Stimulated activated CD4-positive, alpha-beta T cell treated with anti-CD3 and anti-CD28 coated beads, Interleukin-12 subunit alpha, Interleukin-12 subunit beta, amount 100 ng/mL, for 4 hours (primary cell): ENCODE data around the gene SNX33.
"Not testable (repeated sequence)": the region's sequence is repeated elsewhere in the genome, so short reads cannot be mapped to it uniquely, and the experiment has no call there.

Source experiments
- DNase-seq: peaks from one replicate; pipeline ENCODE4 v3.0.0-alpha.2; 2020

SNX33 gene

DNA sequence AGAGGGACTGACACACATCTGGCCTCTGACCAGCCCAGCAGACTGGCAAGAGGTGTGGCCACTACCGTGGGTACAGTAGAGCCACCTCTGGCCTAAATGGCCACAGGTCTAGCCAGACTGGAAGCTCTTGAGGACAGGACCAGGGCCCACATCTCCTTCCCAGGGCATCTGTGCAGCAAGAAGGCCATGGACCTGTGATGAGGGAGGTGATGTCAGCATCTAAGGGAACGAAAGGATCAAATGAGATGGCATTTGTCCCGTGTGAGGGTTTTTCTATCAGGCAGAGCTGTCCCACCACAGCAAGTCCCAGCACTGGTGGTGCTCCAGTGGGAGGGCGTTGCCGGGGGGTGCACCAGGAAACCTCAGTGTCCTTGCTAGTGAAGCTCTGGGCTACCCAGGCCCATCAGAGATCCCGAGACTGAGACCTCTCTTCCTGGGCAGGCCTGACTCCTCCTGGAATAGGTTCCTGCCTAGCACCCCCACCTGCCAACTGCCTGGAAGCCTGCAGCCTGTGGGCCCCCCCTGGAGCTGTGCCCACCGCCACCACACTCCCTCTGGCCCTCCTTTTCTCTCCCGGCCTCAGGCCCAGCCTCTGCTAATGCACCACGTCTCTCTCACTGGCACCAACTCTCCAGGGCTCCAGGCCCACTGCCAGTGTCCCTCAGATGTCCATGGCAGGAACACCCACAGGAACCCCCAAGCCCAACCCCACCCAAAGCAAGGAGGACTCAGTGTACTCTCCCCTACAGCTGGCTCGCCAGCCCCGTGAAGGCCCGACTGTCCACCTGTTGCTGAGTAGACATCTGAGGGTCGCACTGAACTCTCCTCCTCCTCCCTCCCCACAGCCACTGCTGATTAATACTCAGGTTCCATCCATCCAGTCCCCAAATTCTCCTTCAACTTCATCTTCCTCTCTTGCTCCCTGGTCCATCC, 53.6 kb downstream of the SNX33 start:
- not testable (repeated sequence) for DNase-seq

DNA sequence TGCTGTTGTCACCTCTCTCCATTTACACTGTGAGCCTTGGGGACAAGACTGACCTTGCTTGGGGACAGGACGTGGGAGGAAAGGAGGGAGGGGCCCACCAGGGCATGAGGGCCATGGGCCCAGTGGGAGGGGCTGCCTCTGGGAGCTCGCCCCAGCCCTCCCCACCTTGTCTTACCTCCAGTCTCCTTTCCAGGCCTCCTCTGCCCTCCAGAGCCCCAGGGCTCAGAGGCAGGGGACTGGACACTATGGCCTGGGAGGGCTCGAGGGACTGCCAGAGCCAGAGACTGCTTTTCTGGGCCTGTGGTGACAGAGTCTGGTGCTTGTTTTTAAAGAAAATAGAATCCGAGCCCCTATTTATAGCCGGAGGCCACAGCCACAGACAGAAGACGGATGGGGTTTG, 54.7 kb downstream of the SNX33 start:
- DNase-seq = no peak

DNA sequence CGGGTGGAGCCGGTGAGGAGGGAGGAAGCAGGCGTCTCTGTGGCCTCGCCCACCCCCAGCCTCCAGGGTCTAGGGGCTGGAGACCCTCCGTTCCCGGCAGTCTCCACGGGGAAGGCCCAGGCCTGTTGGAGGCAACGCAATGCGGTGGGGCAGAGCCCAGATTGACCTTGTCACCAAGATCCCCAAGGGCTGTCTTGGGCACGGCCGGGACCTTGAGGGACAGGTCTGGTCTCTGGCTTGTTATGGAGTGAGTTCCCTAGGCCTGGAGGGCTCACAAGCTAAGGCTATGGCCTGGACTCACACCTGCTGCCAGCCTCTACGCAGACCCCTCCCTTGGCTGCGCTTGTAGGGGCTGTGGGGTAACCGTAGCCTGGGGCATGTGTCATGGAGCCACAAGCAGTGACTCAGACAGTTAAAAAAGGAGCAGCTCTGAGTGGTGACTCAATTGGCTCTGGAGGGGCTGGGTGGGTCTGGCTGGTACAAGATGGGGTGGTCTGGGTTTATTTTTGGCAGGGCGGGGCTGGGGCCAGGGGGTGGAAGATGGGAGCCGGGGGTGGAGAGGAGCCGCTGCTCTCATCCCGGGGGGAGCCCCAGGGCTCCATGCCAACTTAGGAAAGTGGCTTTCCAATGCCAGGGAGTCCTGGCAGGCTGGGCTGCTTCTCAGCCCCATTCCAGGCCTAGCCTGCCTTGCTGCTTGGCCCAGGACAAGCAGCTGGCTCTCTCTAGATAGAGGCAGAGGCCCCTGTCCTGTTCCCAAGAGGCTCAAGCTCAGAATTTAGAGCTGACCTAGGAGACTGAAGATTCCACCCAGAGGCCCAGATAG, 55.9 kb downstream of the SNX33 start:
- DNase-seq = not testable (repeated sequence)

DNA sequence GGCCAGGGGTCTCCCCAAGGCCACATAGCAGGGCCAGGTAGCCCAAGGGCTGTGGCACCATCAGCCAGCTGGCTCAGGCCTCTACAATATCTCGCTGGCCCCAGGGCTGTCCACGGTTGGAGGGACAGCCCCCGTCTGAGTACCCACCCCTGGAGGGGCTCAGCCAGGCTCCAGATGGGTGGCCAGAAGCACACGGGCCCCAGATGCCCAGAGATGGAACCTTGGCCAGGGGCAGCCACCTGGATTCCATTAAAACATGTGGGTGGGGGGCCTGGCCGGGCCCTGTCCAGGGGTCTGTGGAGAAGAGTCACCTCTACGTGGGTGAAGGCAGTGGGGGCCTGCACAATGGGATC, 56.5 kb downstream of the SNX33 start:
- no peak for DNase-seq

DNA sequence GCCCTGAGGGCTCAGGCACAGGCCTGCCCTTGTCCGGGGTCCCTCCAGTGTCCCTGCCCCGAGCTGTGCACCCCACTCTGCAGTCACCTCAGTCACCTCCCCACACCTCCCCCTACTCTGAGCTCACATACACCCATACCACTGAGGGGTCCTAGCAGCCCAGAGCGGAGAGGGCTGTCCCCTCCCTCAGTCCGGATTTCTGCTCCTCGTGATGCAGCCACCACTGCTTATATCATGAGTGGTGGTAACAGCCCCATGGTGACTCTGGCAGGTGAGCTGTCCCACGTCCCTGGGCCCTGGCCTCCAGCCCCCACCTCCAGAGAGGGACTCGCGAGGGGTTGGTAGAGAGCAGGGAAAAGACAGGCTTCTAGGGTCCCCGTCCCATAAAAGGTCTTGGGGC, 56.9 kb downstream of the SNX33 start:
- no peak for DNase-seq

DNA sequence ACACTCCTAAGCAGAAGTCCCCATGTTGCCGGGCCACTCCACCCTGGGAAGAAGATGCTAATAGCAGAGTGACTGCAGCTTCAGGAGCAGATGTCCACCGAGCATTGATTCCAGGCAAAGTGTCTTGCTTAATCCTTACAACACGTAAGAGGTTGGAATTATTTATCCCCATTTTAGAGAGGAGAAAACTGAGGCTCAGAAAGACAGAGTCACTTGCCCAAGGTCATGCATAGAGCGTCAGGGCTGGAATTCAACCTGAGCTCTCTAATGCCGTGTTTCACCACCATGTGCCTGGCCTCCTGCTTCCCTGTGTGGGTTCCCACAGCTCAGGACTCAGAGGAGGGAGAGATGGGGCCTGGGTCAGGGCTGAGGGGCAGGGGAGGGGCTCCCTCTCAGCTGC, 57.7 kb downstream of the SNX33 start:
- not testable (repeated sequence) for DNase-seq

DNA sequence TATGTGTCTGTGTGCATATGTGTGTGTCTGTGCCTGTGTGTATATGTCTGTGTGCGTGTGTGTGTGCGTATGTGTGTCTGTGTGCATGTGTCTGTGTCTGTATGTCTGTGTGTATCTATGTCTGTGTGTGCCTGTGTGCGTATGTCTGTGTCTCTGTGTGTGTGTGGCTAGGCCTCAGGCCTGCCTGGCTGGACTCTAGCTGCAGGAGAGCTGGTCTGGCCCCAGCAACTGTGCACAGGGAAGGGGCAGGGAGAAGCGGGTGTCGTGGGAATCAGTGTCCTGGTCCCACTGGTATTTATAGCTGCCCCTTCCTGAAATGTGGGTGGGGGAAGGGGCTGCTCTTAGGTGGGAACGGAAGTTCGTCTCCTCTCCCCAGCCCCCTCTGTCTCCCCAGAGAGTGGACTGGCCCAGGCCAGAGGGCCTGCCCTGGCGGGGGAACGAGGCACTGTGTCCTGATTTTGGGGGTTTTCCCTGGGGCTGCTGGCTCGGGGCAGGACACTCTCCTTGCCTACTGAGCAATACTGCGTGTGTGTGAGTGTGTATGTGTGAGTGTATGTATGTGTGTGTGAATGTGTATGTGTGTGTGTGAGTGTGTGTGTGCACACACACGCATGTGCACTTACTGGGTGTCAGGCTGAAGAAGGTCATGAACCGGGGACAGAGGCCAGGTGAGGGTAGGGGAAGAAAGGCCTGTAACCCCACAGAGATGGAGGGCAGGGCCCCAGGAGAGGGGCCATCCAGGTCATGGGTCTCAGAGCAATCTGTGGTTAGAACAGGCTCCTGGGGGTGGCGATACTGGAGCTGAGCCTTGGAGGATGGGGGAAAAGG, 58.4 kb downstream of the SNX33 start:
- no peak for DNase-seq

DNA sequence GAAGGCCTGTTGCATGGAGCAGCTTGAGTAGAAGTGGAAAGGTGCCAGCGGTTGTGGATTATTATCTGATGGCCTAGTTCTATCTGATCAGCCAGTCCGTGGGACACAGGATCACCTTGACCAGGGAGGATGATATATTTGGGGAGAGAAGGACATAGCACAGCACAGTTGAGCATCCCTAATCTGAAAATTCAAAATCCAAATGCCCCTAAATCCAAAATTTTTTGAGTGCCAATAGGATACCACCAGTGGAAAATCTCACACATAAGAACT, 58.9 kb downstream of the SNX33 start:
- DNase-seq = no peak

DNA sequence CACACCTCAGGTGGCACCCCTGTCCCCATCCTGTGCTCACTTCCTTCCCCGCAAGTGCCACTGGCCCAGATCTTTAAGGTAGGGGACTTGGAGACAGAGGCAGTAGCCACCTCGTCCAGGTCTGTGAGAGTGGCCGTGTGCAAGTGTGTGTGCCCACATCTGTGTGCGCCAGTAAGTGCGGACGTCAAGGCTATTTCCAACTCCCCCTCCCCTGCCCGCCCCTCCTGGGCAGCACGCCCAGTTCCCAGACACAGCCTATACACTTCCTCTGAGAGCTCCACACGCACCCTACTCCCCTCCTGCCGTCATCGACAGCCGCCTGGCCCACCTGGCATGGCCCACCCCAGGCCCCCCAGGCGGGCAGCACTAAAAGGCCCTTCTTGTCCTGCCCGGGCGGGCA, 61.7 kb downstream of the SNX33 start:
- DNase-seq = not testable (repeated sequence)

DNA sequence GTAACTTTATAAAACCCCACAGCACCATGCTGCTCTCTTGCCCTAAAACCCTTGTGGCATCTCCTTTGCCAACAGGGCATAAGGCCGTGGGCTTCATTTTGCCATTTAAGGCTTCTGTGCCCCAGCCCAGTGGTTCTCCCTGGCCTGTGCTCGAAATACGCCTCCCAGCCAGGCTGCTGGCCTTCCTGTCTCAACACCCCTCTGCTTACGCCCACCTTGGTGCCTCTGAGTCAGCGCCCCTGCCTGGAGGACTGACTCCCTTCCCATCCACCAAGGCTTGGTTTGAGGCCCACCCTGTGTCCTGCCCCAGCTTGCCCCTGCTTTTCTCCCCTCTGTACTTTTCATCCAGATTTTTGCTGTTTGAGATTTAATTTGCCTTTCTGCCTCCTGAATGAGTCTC, 63.2 kb downstream of the SNX33 start:
- not testable (repeated sequence) for DNase-seq

DNA sequence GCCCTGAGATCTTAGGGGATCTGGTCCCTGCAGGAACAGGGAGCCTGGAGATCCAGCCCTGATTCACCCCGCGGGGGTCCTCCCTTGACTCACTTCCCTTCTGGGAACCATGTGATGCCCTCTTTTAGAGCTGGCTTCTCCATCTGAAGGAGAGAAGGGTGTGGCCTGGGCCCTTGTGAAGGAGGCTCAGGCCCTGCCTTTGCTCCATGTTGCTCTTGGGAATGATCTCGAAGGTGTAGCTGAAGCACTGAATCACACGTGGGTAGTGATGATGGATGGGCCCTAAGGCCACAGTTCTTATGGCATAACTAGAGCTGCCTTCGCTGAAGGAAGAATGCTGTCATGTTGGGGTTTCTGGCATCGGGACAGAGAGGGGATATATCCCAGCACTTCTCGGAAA, 63.8 kb downstream of the SNX33 start:
- DNase-seq = not testable (repeated sequence)
